Neuron (in vitro differentiated cells): ENCODE data around the gene RTN1.

Experiments
- H2AFZ ChIP-seq: one replicate; pipeline ENCODE4 v1.6.1; 2013; ENCODE audit warnings: low read depth, mild to moderate bottlenecking, inconsistent platforms, low read length, moderate library complexity
- H3K27me3 ChIP-seq: one replicate; pipeline ENCODE4 v1.6.1; 2013; ENCODE audit warnings: low read length; ENCODE audit not compliant: insufficient read depth
- H3K36me3 ChIP-seq: one replicate; pipeline ENCODE4 v1.6.1; 2013; ENCODE audit warnings: low read length; ENCODE audit not compliant: insufficient read depth
- H3K4me1 ChIP-seq: one replicate; pipeline ENCODE4 v1.6.1; 2013; ENCODE audit warnings: low read length; ENCODE audit not compliant: insufficient read depth
- H3K4me3 ChIP-seq: 2 replicates; pipeline ENCODE4 v1.5.1; 2013; ENCODE audit warnings: mild to moderate bottlenecking, low read length, moderate library complexity
- H3K9me3 ChIP-seq: one replicate; pipeline ENCODE4 v1.6.1; 2013; ENCODE audit warnings: low read length

Gene RTN1

GRCh38 chr14:59816941-59817340 is 53.6 kb downstream of the RTN1 start:
- Histone ChIP-seq H3K36me3 (no peaks in the 10 kb centered on the region), H3K4me1 (no peaks in the 10 kb centered on the region), H3K27me3 (no peaks in the 10 kb centered on the region)

GRCh38 chr14:59814988-59815387 is 55.6 kb downstream of the RTN1 start:
- Histone ChIP-seq H3K9me3 (no peaks in the 10 kb centered on the region), H3K36me3 (no peaks in the 10 kb centered on the region), H3K4me1 (no peaks in the 10 kb centered on the region), H3K4me3 (no peak overlapping the region), H3K27me3 (no peaks in the 10 kb centered on the region), H2AFZ (no peak overlapping the region)

More at GRCh38 chr14:59816941-59817340, 53.6 kb downstream of the RTN1 start:
- Histone ChIP-seq H3K9me3 (no peaks in the 10 kb centered on the region), H3K4me3 (no peak overlapping the region), H2AFZ (no peak overlapping the region)

- no peaks in the 10 kb centered on the region for H3K4me1 ChIP-seq
- no peaks in the 10 kb centered on the region for H3K36me3 ChIP-seq
- no peaks in the 10 kb centered on the region for H3K27me3 ChIP-seq
- H2AFZ ChIP-seq, result no peak overlapping the region
- H3K9me3 ChIP-seq, result no peaks in the 10 kb centered on the region
- no peak overlapping the region for H3K4me3 ChIP-seq
These were observed 58.8 kb downstream of the RTN1 start for GRCh38 chr14:59811815-59812214.

GRCh38 chr14:59811073-59811472 is 59.5 kb downstream of the RTN1 start:
- no peaks in the 10 kb centered on the region for H3K4me1 ChIP-seq
- H3K36me3 ChIP-seq, result no peaks in the 10 kb centered on the region
- H3K27me3 ChIP-seq, result no peaks in the 10 kb centered on the region
- H2AFZ ChIP-seq, result no peak overlapping the region
- no peaks in the 10 kb centered on the region for H3K9me3 ChIP-seq
- H3K4me3 ChIP-seq, result no peak overlapping the region

- Histone ChIP-seq H3K36me3 (no peaks in the 10 kb centered on the region), H3K4me3 (no peak overlapping the region), H3K9me3 (no peaks in the 10 kb centered on the region), H2AFZ (no peak overlapping the region), H3K27me3 (peaks cover 2% of the 10 kb centered on the region), H3K4me1 (no peaks in the 10 kb centered on the region)
These were observed 67.5 kb downstream of the RTN1 start for GRCh38 chr14:59803052-59803540.

- H3K27me3 ChIP-seq, result peaks cover 2% of the 10 kb centered on the region
- H3K9me3 ChIP-seq, result no peaks in the 10 kb centered on the region
- H3K4me1 ChIP-seq, result no peaks in the 10 kb centered on the region
- no peak overlapping the region for H2AFZ ChIP-seq
- no peaks in the 10 kb centered on the region for H3K36me3 ChIP-seq
- no peak overlapping the region for H3K4me3 ChIP-seq
These were observed 82.4 kb downstream of the RTN1 start for GRCh38 chr14:59788176-59788575.

GRCh38 chr14:59787045-59787674 is 83.4 kb downstream of the RTN1 start:
- Histone ChIP-seq H3K4me3 (no peak overlapping the region), H3K4me1 (no peaks in the 10 kb centered on the region), H3K27me3 (no peaks in the 10 kb centered on the region), H3K36me3 (no peaks in the 10 kb centered on the region), H2AFZ (no peak overlapping the region), H3K9me3 (no peaks in the 10 kb centered on the region)

GRCh38 chr14:59785629-59786028 is 84.9 kb downstream of the RTN1 start:
- Histone ChIP-seq H2AFZ (no peak overlapping the region), H3K4me1 (no peaks in the 10 kb centered on the region), H3K9me3 (no peaks in the 10 kb centered on the region), H3K36me3 (no peaks in the 10 kb centered on the region), H3K4me3 (no peak overlapping the region), H3K27me3 (no peaks in the 10 kb centered on the region)

- no peaks in the 10 kb centered on the region for H3K36me3 ChIP-seq
- no peaks in the 10 kb centered on the region for H3K4me1 ChIP-seq
- H3K4me3 ChIP-seq, result no peak overlapping the region
- no peaks in the 10 kb centered on the region for H3K27me3 ChIP-seq
- H3K9me3 ChIP-seq, result no peaks in the 10 kb centered on the region
- no peak overlapping the region for H2AFZ ChIP-seq
These were observed 87.8 kb downstream of the RTN1 start for GRCh38 chr14:59782760-59783159.

GRCh38 chr14:59777006-59777579 is 93.5 kb downstream of the RTN1 start:
- Histone ChIP-seq H2AFZ (no peak overlapping the region), H3K9me3 (no peaks in the 10 kb centered on the region)

GRCh38 chr14:59776468-59776867 is 94.1 kb downstream of the RTN1 start:
- H3K36me3 ChIP-seq, result no peaks in the 10 kb centered on the region
- no peaks in the 10 kb centered on the region for H3K9me3 ChIP-seq
- H2AFZ ChIP-seq, result no peak overlapping the region
- no peak overlapping the region for H3K4me3 ChIP-seq
- no peaks in the 10 kb centered on the region for H3K27me3 ChIP-seq
- no peaks in the 10 kb centered on the region for H3K4me1 ChIP-seq

More at GRCh38 chr14:59777006-59777579, 93.5 kb downstream of the RTN1 start:
- H3K4me1 ChIP-seq, result no peaks in the 10 kb centered on the region
- H3K36me3 ChIP-seq, result no peaks in the 10 kb centered on the region
- no peak overlapping the region for H3K4me3 ChIP-seq
- no peaks in the 10 kb centered on the region for H3K27me3 ChIP-seq

- Histone ChIP-seq H3K9me3 (no peaks in the 10 kb centered on the region), H3K36me3 (no peaks in the 10 kb centered on the region), H3K4me3 (no peak overlapping the region), H3K4me1 (no peaks in the 10 kb centered on the region), H3K27me3 (no peaks in the 10 kb centered on the region), H2AFZ (no peak overlapping the region)
These were observed 98.3 kb downstream of the RTN1 start for GRCh38 chr14:59772233-59772632.

GRCh38 chr14:59771577-59771976 is 99.0 kb downstream of the RTN1 start:
- Histone ChIP-seq H3K4me3 (no peak overlapping the region), H3K4me1 (no peaks in the 10 kb centered on the region), H3K9me3 (no peaks in the 10 kb centered on the region), H3K36me3 (no peaks in the 10 kb centered on the region), H2AFZ (no peak overlapping the region), H3K27me3 (no peaks in the 10 kb centered on the region)

GRCh38 chr14:59769586-59769985 is 101.0 kb downstream of the RTN1 start:
- no peaks in the 10 kb centered on the region for H3K9me3 ChIP-seq
- H3K27me3 ChIP-seq, result no peaks in the 10 kb centered on the region
- no peaks in the 10 kb centered on the region for H3K4me1 ChIP-seq
- H3K4me3 ChIP-seq, result no peak overlapping the region
- no peaks in the 10 kb centered on the region for H3K36me3 ChIP-seq
- no peak overlapping the region for H2AFZ ChIP-seq
